MM.1S (cell line): ENCODE results near the gene COPS8.

Experiments
- DNase-seq: peaks from one replicate; pipeline ENCODE4 v3.0.0-alpha.2; 2015
- H2AFZ ChIP-seq: fragments of 300-600 bp; sonication (generic); 2 replicates; pipeline ENCODE4 v1.6.0; 2016; ENCODE audit warnings: antibody characterized with exemption, low read length
- H3F3A ChIP-seq: fragments of 300-600 bp; sonication (generic); 2 replicates; pipeline ENCODE4 v1.6.1; 2016; ENCODE audit warnings: mild to moderate bottlenecking, antibody characterized with exemption, low read length, moderate library complexity, mixed read lengths; ENCODE audit not compliant: insufficient read depth
- H3K27ac ChIP-seq: fragments of 300-600 bp; sonication (generic); 2 replicates; pipeline ENCODE4 v1.5.1; 2016; ENCODE audit warnings: mild to moderate bottlenecking, low read length
- H3K27me3 ChIP-seq: fragments of 300-600 bp; sonication (generic); replicated peaks from 2 replicates; pipeline ENCODE4 v1.6.0; 2016; ENCODE audit warnings: low read length; ENCODE audit not compliant: insufficient read depth
- H3K36me3 ChIP-seq: fragments of 300-600 bp; sonication (generic); replicated peaks from 2 replicates; pipeline ENCODE4 v1.6.1; 2016; ENCODE audit warnings: mild to moderate bottlenecking, low read length, mixed read lengths; ENCODE audit not compliant: insufficient read depth
- H3K4me1 ChIP-seq: fragments of 300-600 bp; sonication (generic); 2 replicates; pipeline ENCODE4 v1.6.1; 2016; ENCODE audit warnings: low read length, mixed read lengths
- H3K4me2 ChIP-seq: fragments of 300-600 bp; sonication (generic); 2 replicates; pipeline ENCODE4 v1.6.0; 2016; ENCODE audit warnings: low read depth, low read length
- H3K4me3 ChIP-seq: fragments of 300-600 bp; sonication (generic); 2 replicates; pipeline ENCODE4 v1.5.1; 2016; ENCODE audit warnings: low read length, mixed read lengths
- H3K79me2 ChIP-seq: fragments of 300-600 bp; sonication (generic); 2 replicates; pipeline ENCODE4 v1.6.1; 2016; ENCODE audit warnings: mixed run types, low read length, mixed read lengths
- H3K9ac ChIP-seq: fragments of 300-600 bp; sonication (generic); 2 replicates; pipeline ENCODE4 v1.6.1; 2016; ENCODE audit warnings: low read length, mixed read lengths
- H3K9me2 ChIP-seq: fragments of 300-600 bp; sonication (generic); replicated peaks from 2 replicates; pipeline ENCODE4 v1.6.1; 2016; ENCODE audit warnings: mild to moderate bottlenecking, low read length, mixed read lengths; ENCODE audit not compliant: insufficient read depth
- H3K9me3 ChIP-seq: fragments of 300-600 bp; sonication (generic); replicated peaks from 2 replicates; pipeline ENCODE4 v1.6.1; 2016; ENCODE audit warnings: mild to moderate bottlenecking, low read length, mixed read lengths; ENCODE audit not compliant: insufficient read depth
- H4K20me1 ChIP-seq: fragments of 300-600 bp; sonication (generic); 2 replicates; pipeline ENCODE4 v1.6.1; 2016; ENCODE audit warnings: mild to moderate bottlenecking, low read length, moderate library complexity, mixed read lengths; ENCODE audit not compliant: insufficient read depth
- CTCF ChIP-seq: fragments of 300-600 bp; sonication (generic); IDR thresholded peaks from 2 replicates; pipeline ENCODE4 v1.5.1; 2016; ENCODE audit warnings: antibody characterized with exemption, low read length, mixed read lengths
- EZH2 ChIP-seq: fragments of 300-600 bp; sonication (generic); optimal IDR thresholded peaks from 2 replicates; pipeline ENCODE3; 2017; ENCODE audit warnings: low read depth, mild to moderate bottlenecking, antibody characterized with exemption, low read length, mixed read lengths
- EZH2phosphoT487 ChIP-seq: fragments of 300-600 bp; sonication (generic); IDR thresholded peaks from 2 replicates; pipeline ENCODE4 v1.6.1; 2018; ENCODE audit warnings: antibody characterized with exemption, low read length

COPS8 gene

GRCh38 chr2:237064203-237065070, 21.3 kb upstream of the COPS8 start:
- Histone ChIP-seq H3K36me3 (no peaks in the 10 kb centered on the region), H3K4me3 (no peak overlapping the region), H3K4me1 (peaks cover 16% of the 10 kb centered on the region), H3K4me2 (no peak overlapping the region), H3K27ac (no peak overlapping the region), H3K9me2 (no peaks in the 10 kb centered on the region), H3K9me3 (no peaks in the 10 kb centered on the region), H3K79me2 (no peaks in the 10 kb centered on the region), H4K20me1 (no peaks in the 10 kb centered on the region), H3K9ac (no peak overlapping the region), H3F3A (peaks cover 8% of the 10 kb centered on the region), H3K27me3 (no peaks in the 10 kb centered on the region), H2AFZ (no peak overlapping the region)
- no peak for TF ChIP-seq EZH2
- TF ChIP-seq CTCF = no peak
- TF ChIP-seq EZH2phosphoT487 = no peak
- no peak for DNase-seq

GRCh38 chr2:237065071-237065377, 20.7 kb upstream of the COPS8 start:
- no peak for DNase-seq
- no peak for TF ChIP-seq EZH2
- TF ChIP-seq EZH2phosphoT487 = no peak
- no peak for TF ChIP-seq CTCF
- H4K20me1 ChIP-seq = no peaks in the 10 kb centered on the region
- H3K4me1 ChIP-seq = peaks cover 10% of the 10 kb centered on the region
- H3K9me3 ChIP-seq = no peaks in the 10 kb centered on the region
- no peak overlapping the region for H3K4me3 ChIP-seq
- H3K27ac ChIP-seq = no peak overlapping the region
- H3K79me2 ChIP-seq = no peaks in the 10 kb centered on the region
- H3K9me2 ChIP-seq = no peaks in the 10 kb centered on the region
- no peak overlapping the region for H3K4me2 ChIP-seq
- H3K9ac ChIP-seq = no peak overlapping the region
- H3F3A ChIP-seq = peaks cover 2% of the 10 kb centered on the region
- no peaks in the 10 kb centered on the region for H3K36me3 ChIP-seq
- no peaks in the 10 kb centered on the region for H3K27me3 ChIP-seq
- no peak overlapping the region for H2AFZ ChIP-seq

- Histone ChIP-seq H3K9me2 (no peaks in the 10 kb centered on the region), H3K27me3 (no peaks in the 10 kb centered on the region), H4K20me1 (no peaks in the 10 kb centered on the region), H2AFZ (no peak overlapping the region), H3K79me2 (no peaks in the 10 kb centered on the region), H3K27ac (no peak overlapping the region), H3K4me1 (no peaks in the 10 kb centered on the region), H3F3A (no peaks in the 10 kb centered on the region), H3K4me2 (no peak overlapping the region), H3K9me3 (no peaks in the 10 kb centered on the region), H3K36me3 (no peaks in the 10 kb centered on the region), H3K9ac (no peak overlapping the region), H3K4me3 (no peak overlapping the region)
- DNase-seq = no peak
- TF ChIP-seq EZH2phosphoT487 (no peak), EZH2 (no peak), CTCF (no peak)
Measured at GRCh38 chr2:237066396-237066795, 19.3 kb upstream of the COPS8 start.
